Bronchial epithelial cell (primary cell): ENCODE results near the gene TCOF1. TPM values are rescaled to one million over a fixed set of nuclear protein-coding genes. Genes with fewer than 3 reads are reported as not detected.

ENCODE experiments used
- DNase-seq: peaks from one replicate; pipeline ENCODE4 v3.0.0-alpha.2; 2010; ENCODE audit warnings: low read depth
- FAIRE-seq: peaks from 2 replicates; lab custom pipeline; 2011; peaks lifted over from hg19 to GRCh38; lab: Jason Lieb, UNC
- H3K27me3 ChIP-seq: 2 replicates; pipeline ENCODE4 v1.5.1; 2011; ENCODE audit warnings: low read length; ENCODE audit not compliant: control insufficient read depth, insufficient read depth
- H3K36me3 ChIP-seq: 2 replicates; pipeline ENCODE4 v1.5.1; 2011; ENCODE audit warnings: low read length; ENCODE audit not compliant: control insufficient read depth, insufficient read depth
- H3K4me3 ChIP-seq: 2 replicates; pipeline ENCODE4 v1.5.1; 2011; ENCODE audit warnings: mild to moderate bottlenecking, low read depth, low read length, control low read depth
- CTCF ChIP-seq: IDR thresholded peaks from 2 replicates; pipeline ENCODE4 v1.5.1; 2011; ENCODE audit warnings: mild to moderate bottlenecking, moderate library complexity, low read length, control low read depth, inconsistent platforms; ENCODE audit not compliant: insufficient read depth, severe bottlenecking
- total RNA-seq: library from RNA; depleted of rRNA; stranded (reverse); fragments of >200 nt; gene quantifications from 2 replicates; pipeline ENCODE4 v1.2.1, GENCODE V29; 2014

TCOF1 gene
- total RNA-seq, 1 donor from 2014 or later: 9.0 TPM

- DNase-seq (no peak), FAIRE-seq (peak; percentile 52)
- H3K36me3 ChIP-seq: no peaks in the 10 kb centered on the region
- no peaks in the 10 kb centered on the region for H3K27me3 ChIP-seq
- TF ChIP-seq CTCF: no peak
- no peak overlapping the region for H3K4me3 ChIP-seq
Observed at GRCh38 chr5:150311015-150311692, 46.3 kb upstream of the TCOF1 start.

GRCh38 chr5:150312518-150312917 is 45.0 kb upstream of the TCOF1 start:
- DNase-seq: no peak
- Histone ChIP-seq H3K4me3 (no peak overlapping the region), H3K27me3 (no peaks in the 10 kb centered on the region), H3K36me3 (no peaks in the 10 kb centered on the region)
- no peak for FAIRE-seq
- TF ChIP-seq CTCF: no peak

- TF ChIP-seq CTCF: no peak
- H3K27me3 ChIP-seq: no peaks in the 10 kb centered on the region
- FAIRE-seq: no peak
- no peaks in the 10 kb centered on the region for H3K36me3 ChIP-seq
- no peak for DNase-seq
- H3K4me3 ChIP-seq: no peak overlapping the region
Observed at GRCh38 chr5:150313501-150313900, 44.0 kb upstream of the TCOF1 start.

- Histone ChIP-seq H3K27me3 (no peaks in the 10 kb centered on the region), H3K36me3 (no peaks in the 10 kb centered on the region), H3K4me3 (no peak overlapping the region)
- TF ChIP-seq CTCF: no peak
- FAIRE-seq (no peak), DNase-seq (no peak)
Observed at GRCh38 chr5:150313921-150314716, 43.4 kb upstream of the TCOF1 start.

GRCh38 chr5:150315245-150315644 is 42.3 kb upstream of the TCOF1 start:
- FAIRE-seq (no peak), DNase-seq (no peak)
- no peak overlapping the region for H3K4me3 ChIP-seq
- TF ChIP-seq CTCF: no peak
- no peaks in the 10 kb centered on the region for H3K36me3 ChIP-seq
- H3K27me3 ChIP-seq: no peaks in the 10 kb centered on the region
